ENCODE results near the gene RAD54L. TPM values are rescaled to one million over a fixed set of nuclear protein-coding genes. Genes with fewer than 3 reads are reported as not detected.

The RAD54L gene
- total RNA-seq, 1 donor from 2014 or later = 33.3 TPM

DNA sequence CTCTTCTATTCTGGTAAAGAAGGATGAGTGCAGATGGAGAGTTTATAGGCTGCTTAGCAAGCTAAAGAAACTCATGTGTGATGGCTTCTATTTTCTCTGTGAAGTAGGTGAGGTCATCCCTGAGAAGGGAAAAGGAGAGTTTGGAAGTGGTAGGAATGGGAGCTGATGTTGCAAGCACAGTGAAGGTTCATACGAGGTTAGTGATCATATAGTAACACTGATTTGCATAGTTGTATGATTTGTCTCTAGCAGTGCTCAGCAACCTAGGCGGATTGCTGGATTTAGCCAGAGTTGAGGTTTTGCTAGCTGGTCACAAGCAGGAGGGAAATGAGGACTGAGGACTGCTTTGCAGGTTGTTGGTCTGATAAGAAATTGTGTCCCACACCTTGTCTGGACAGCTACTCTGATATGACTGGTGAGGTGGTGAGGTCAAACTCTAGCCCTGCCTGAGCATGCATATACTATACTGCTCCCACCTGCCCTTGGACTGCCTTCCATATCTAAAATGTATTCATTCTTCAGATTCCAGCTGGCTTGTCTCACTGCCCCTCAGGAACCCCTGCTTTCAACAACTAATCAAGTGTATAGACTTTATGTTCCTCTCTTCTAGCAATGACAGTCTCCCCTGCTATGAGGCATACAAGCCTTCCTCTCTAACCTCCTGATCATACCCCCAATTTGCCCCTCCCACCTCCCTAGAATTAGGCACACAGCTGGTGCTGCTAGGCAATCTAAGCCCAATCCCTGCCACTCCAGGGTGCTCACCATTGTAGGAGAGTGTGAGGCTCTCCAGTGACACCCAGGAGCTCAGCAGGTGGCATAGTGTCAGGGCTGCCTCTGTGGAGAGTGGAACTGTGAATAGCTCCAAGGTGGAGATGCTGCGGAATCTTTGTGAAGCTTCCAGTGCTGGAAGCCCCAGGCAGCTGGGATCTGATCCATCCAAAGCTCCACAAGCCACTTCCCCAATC lies 37.3 kb downstream of the RAD54L start:
- intact Hi-C loops (cut with micrococcal nuclease) = loop anchor here (5.0 kb wide), 1 partner anchor 62 kb away; no protein-coding TSS in a partner anchor

DNA sequence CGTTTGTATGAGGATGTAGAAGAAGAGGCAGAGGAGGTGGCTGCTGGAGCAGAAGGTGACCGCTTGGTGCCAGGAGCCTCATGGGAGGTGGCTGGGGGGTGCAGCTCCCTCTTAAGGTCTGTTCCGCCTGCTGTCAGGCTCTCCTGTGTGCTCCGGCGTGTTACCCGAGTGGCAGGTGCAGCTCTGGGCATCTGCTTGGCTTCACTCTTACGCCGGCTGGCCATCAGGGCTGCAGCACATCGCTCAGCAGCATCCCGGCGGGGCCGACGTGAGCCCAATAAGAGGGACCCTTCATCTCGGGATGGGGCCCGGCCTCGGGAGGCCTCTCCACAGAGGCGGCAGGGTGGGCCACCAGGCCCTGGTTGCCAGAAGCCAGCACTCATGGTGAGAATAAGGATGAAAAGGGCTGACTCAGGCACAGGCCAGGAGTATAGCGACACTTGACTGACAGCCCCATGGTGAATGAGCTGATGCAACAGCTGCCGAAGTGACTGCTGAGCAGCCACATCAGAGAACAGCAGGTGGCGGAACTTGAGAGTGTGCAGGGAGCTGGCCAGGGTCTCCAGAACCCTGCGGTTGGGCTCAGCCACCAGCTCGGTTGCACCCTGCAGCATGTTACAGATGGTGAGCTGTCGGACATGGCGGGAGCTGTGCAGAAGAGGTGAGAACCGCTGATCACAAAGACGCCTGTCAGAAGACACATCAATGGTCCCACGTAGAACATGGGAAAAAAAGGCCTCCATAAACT lies 38.3 kb downstream of the RAD54L start:
- intact Hi-C loops (cut with micrococcal nuclease) = loop anchor here (5.0 kb wide), 1 partner anchor 61 kb away; no protein-coding TSS in a partner anchor

DNA sequence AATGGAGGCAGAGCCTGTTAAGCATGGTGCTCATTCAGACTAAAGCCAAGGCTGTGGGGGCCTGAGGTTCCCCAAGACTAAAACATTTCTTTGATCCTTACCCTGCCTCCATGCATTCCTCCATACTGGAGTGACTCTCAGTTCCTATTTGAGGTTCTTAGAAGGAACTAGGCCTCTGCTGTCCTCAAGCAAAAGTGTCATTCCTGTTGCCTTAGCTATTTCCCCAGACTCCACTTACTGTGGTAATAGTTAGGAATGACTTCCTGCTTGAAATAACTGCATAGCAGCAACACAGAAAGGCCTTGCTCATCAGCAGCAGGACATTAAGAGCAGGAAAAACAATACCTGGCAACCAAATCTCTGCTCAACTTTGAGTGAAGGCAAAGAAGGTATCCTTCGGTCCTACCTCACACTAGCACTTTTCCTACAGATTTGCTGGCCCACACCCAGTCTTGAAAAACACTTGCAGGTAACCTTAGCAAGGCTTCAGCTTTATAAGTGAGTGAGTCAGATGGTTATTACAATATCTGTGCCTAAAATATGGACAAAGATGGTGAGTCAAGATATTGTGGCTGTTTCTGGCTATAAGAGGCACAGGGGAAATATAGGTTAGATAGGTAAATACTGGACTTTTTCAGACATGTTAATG lies 41.0 kb downstream of the RAD54L start:
- intact Hi-C loops (cut with micrococcal nuclease) = loop anchor here (5.0 kb wide), 1 partner anchor 59 kb away; no protein-coding TSS in a partner anchor

DNA sequence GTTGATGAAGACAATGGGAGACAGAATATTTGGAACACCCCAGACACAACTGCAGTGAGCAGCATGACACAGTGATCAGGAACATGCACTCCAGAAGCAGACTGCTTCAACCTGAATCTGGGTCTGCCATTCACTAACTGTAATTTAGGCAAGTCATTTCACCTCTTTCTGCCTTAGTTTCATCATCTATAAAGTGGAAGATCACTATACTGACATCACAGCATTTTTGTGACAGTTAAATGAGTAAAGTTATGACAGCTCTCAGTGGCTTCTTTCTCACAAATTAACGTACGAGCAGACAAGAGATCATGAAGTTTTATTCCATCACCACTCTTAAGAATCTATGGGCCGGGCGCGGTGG lies 41.6 kb downstream of the RAD54L start:
- intact Hi-C loops (cut with micrococcal nuclease) = loop anchor here (5.0 kb wide), 1 partner anchor 58 kb away; no protein-coding TSS in a partner anchor

DNA sequence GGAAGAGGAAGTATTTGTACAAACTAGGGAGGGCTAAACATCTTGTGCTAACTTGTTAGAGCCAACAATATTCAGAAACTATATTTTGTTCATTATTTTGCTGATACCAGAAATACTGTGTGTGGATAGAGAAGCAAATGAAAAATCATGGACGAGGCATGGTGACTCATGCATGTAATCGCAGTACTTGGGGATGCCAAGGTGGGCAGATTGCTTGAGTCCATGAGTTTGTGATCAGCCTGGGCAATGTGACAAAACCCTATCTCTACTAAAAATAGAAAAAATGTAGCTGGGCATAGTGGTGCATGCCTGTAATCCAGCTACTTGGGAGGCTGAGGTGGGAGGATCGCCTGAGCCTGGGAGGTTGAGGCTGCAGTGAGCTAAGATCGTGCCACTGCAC lies 42.4 kb downstream of the RAD54L start:
- intact Hi-C loops (cut with micrococcal nuclease) = loop anchor here (5.0 kb wide), 1 partner anchor 57 kb away; no protein-coding TSS in a partner anchor

DNA sequence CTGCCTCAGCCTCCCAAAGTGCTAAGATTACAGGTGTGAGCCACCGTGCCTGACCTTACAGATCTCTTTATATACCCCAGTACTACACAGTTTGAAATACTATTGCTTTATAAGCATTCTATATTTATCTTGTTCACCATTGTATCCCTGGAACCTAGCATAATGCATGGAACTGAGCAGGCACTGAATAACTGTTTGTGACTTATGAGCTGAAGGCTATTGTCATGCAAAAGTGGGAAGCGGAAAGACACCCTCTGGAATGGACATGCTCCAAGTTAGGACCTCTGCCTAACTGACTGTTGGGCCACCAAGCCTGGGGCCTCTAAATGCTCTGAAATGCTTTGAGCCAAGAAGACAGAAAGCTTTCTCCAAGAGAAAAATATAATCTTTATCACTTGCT lies 47.7 kb downstream of the RAD54L start:
- intact Hi-C loops (cut with micrococcal nuclease) = no loop called here

DNA sequence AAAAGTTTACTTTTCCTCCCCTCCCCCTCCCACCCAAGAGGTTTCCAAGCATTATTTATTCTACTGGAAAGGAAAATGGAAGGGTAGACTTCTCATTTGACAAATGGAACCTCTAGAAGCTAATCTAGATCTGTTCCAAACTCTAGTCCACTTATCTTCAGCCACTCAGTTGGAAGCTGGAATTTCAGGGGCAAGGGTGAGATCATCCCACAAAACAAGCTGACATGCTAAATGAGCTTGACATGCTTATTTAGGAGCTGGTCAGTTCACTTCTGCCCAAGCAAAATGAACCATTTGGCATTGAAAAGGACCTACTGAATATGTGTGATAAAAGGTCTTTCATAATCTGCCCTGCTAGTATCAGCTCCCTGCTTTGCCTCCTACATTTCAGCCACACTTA lies 50.8 kb downstream of the RAD54L start:
- intact Hi-C loops (cut with micrococcal nuclease) = no loop called here

DNA sequence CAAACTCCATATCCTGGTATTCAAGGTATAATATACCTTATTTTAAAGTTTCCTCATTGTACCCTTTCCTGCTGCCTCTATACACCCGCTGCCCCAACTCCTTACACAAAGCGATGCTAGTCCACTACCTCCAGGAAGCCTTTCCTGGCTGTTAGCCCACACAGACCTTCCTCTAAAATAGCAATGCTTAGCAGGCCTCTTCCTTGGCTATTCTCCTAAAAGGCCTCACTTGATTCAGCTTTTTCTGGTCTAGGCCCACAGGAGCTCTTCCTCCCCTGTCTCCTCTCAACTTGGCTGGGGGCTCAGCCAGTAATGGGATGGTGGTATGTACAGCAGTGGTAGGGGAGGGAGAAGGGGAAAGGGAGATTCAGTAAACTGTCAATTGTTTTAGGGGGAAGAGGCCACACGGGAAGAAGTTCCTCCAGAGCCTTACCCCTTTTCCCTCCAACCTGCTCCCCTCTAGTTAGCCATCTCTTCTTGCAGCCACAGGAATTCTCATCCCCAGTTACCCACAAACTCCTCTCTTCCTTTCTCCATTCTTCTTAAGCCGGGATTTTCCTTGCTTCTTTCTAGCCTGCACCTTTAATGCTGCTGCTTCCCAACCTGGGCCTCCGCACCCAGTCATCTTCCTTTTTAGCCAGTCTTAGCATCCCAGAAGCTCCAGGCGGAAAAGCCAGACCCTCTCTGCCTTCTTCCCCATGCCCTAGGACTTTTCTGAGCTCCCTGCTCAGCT lies 53.3 kb downstream of the RAD54L start:
- intact Hi-C loops (cut with micrococcal nuclease) = loop anchor here (5.0 kb wide), 4 partner anchors 301 to 1629 kb away; partner anchors contain the start of genes ARMH1, ATPAF1, EFCAB14 and MKNK1

DNA sequence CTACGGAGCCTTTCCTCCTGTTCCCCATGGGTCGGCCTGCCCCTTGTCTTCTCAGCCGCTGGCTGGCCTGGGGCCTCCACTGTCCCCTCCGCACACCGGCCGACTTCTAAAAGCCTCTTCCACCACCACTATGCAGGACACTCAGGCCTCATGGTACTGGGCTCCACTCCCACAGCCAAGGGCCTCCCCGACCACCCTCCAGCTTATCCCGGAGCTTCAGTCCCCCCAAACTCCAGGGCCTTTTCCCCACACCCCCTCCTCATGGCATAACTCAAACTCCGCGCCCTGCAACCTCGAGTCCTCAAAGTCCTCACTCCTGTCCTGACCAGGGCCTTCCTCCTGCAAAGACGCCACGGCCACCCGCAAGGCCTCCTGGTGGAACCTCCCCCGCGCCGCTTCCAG lies 53.8 kb downstream of the RAD54L start:
- intact Hi-C loops (cut with micrococcal nuclease) = loop anchor here (5.0 kb wide), 4 partner anchors 301 to 1629 kb away; partner anchors contain the start of genes ARMH1, ATPAF1, EFCAB14 and MKNK1

DNA sequence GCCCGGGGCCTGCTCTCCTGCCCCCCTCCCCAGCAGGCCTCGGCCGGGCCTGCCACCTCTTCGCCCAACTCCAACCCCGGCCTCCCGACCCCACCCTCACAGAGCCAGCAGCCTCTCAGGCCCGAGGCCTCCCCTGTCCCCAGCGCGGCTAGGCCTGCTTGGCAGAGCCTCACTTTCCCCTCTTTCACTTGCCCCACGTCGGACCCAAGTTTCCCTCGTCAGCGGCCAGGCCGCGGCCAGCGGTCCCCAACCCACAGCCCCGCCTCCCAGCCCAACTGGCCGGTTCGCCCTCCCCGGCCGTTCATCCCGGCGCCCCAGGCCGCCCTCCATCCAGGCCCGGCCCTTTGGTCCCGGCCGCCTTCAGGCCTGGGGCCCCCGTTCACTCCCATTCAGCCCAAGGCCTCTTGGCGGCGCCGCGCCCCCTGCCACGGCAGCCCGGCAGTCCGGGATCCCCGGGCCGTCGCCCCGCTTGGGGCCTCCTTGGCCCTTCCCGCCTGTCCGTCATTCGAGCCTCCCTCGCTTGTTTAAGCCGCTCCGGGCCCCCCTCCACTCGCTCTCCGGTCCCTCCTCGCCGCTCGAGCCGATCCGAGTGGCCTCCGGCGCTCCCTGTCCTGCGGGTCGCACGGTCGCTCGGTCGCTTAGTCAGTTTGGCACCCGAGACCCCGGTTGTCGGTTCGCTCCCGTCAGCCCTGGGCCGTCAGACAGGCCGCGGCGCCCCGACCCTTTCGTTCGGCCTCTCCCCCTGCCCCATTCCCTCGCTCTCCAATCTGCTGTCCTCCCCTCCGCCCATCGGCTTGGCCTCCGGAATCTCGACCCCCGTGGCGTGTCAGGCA lies 54.5 kb downstream of the RAD54L start:
- intact Hi-C loops (cut with micrococcal nuclease) = loop anchor here (1.0 to 5.0 kb wide), 5 partner anchors 171 to 1630 kb away; partner anchors contain the start of genes ARMH1, ATPAF1, EFCAB14 and MKNK1

DNA sequence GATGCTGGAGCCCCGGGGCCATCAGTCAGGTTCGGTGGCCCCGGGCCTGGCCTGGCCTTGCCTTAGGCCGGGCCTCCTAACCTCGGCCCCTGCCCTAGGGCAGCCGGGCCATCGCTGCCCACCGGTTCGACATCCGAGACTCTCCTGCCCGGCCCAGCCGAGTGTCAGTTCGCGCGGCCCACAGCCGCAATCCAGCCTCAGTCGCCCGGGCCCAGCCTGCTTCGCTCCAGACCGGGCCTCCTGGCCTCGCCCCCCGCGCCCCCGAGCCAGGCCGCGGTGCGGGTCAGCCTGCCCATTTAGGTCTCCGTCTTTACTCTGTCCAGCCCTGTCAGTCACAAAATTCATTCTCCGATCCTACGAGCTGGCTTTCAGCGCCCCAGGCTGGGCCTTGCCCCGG lies 55.1 kb downstream of the RAD54L start:
- intact Hi-C loops (cut with micrococcal nuclease) = loop anchor here (1.0 to 5.0 kb wide), 12 partner anchors 38 to 1630 kb away; partner anchors contain the start of genes ARMH1, ATPAF1, CCDC163 and EFCAB14

DNA sequence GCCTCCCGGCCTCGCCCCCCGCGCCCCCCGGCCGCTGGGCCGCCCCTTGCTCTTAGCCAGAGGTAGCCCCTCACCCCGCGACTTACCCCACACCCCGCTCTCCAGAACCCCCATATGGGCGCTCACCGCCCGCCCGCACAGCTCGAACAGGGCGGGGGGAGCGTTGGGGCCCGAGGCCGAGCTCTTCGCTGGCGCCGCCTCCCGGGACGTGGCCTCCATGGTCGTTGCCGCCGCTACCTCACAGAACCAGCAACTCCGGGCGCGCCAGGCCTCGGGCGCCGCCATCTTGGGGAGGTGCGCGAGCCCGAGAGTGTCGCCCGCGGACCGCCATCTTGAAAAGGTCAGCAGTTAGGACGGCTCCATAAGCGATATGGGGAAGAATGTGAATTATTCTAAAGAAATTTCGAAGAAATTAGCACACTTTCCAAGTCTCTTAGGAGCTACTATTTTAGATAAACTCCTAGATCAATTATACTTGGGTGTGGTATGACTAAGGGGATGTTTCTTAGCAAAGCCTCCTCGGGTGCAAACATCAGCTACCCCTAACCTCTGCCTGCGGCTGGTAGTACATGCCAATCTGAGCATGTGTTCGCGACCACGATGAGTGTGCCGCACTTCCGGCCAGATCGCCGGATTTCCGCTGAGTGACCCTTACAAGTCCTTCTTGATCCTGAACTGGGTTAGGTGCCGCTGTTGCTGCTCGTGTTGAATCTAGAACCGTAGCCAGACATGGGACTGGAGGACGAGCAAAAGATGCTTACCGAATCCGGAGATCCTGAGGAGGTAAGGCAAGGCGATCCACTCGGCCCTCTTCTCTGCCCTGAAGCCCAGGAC lies 55.7 kb downstream of the RAD54L start, which contains the start of the genes LRRC41 and UQCRH:
TSS of gene LRRC41 (minus strand) at position 579 of the 834 bp plus-strand sequence. CDS start at position 285, 294 bp downstream.
TSS of gene UQCRH (plus strand) at position 661 of the 834 bp plus-strand sequence. CDS start at position 730, 69 bp downstream.
- intact Hi-C loops (cut with micrococcal nuclease) = loop anchor here (1.0 to 5.0 kb wide), 11 partner anchors 37 to 1631 kb away; partner anchors contain the start of genes ARMH1, ATPAF1, CCDC163 and EFCAB14

DNA sequence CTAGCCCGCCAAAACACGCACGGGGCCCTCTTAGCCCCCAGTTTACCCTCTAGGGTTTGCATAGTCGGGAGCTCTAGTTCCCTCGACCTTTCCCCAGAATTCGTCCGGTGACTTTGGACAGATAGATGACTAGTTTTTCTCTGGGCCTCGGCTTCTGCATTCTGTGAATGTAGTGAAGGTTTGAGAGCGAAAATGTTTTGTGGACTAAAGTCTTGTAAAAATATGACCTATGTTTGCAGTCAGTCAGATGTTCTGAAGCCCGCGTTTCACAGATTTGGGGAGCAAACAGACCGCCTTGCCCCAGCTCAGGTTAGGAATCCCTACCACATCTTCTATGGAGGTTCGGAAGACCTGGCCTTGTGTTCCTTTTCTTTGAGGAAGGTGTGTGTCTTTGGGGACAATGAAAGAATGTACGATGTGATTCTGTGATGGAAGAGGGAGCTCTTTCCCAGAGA lies 56.3 kb downstream of the RAD54L start:
- intact Hi-C loops (cut with micrococcal nuclease) = loop anchor here (1.0 to 5.0 kb wide), 11 partner anchors 36 to 1632 kb away; partner anchors contain the start of genes ARMH1, ATPAF1, CCDC163 and EFCAB14

DNA sequence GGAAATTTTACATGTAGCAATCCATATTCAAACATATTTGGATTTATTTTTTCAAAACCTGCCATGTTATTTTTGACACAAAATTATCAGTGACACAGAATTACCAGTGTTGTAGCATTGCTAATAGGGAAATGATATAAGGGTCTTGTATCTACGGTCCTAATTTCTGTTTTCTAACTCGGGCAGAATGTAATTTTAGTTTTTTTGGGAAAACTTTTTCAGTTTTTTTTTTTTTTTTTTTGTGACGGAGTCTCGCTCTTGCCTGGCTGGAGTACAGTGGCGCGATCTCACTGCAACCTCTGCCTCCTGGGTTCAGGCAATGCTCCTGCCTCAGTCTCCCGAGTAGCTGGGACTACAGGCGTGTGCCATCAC lies 58.6 kb downstream of the RAD54L start:
- intact Hi-C loops (cut with micrococcal nuclease) = no loop called here

DNA sequence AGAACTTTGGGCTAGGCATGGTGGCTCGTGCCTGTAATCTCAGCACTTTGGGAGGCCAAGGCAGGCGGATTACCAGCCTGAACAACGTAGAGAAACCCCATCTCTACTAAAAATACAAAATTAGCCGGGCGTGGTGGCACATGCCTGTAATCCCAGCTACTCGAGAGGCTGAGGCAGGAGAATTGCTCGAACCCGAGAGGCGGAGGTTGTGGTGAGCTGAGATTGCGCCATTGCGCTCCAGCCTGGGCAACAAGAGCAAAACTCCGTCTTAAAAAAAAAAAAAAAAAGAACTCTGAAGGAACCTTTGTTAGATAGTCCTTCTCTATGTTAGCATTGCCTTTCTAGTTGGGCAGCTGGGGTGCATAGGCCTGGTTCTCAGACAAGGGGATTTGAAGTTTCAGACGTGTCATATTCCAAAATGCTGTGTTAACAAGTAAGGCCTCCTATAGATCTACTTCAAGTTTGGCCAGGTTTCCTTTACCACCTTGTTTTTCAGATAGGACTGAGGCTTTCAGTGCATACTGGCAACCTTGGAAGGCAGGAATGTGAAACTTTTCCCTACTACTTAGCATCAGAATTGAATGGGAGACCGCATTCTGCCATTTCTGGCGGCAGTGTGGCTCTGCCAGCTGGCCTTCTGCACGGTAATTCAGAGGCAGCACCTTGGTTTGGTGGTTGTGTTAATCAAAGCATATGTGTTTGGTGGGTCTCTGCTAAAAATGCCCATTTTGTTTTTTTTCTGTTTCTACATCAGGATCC lies 62.0 kb downstream of the RAD54L start:
- intact Hi-C loops (cut with micrococcal nuclease) = no loop called here

DNA sequence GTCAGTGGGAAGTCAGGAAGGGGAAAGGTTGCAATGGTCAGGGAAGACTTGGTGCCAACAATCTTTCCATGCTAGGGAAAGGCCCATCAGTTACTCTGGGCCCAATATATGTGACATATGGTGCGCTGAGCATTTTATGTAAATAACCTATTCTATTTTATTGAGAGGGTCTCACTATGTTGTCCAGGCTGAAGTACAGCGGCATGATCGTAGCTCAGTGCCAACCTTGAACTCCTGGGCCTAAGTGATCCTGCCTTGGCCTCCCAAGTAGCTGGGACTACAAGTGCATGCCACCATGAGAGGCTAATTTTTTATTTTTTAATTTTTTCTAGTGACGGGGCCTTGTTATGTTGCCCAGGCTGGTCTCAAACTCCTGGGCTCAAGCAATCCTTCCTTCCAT lies 62.8 kb downstream of the RAD54L start:
- intact Hi-C loops (cut with micrococcal nuclease) = no loop called here
